NCI-H146 treated with DMSO at 0.1 percent for 48 hours (cell line): ENCODE results near the gene PRR23E.

Source experiments
- DNase-seq: peaks from one replicate; lab custom pipeline; 2025; ENCODE audit not compliant: unreplicated experiment; lab: John Stamatoyannopoulos, UW

The PRR23E gene

GRCh38 chr3:127183931-127184869, 8.7 kb upstream of the PRR23E start:
- DNase-seq, result no peak

- DNase-seq, result no peak
Measured at GRCh38 chr3:127184870-127185216, 8.1 kb upstream of the PRR23E start.

DNA sequence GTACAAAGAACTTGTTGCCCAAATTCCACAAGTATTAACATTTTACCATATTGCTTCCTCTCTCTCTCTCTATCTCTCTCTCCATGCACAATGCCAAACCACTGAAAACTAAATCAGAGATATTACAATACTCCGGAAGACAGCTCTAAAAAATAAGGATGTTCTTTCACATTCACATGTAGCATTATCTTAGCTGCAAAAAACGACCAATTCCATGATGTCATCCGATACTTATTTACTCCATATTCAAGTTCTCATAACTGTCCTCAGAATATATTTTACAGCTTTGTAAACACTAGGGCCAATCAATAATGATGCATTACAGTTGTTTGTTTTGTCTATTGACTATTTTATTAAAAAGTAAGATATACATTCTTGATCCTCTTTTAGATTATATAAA, 7.7 kb upstream of the PRR23E start:
- DNase-seq, result no peak

- no peak for DNase-seq
Measured at GRCh38 chr3:127185962-127186674, 6.8 kb upstream of the PRR23E start.

DNA sequence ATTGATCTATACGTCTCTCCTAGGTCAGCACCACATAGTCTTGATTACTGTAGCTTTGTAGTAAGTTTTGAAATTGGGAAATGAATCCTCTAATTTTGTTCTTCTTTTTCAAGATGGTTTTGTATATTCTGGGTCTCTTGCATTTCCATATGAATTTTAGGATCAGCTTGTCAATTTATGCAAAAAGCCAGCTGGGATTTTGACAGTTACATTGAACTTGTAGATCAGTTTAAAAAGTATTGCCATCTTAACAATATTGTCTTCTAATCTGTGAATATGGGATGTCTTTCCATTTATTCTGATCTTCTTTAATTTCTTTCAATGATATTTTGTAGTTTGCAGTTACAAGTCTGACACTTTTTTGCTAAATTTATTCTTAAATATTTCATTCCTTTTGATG, 5.6 kb upstream of the PRR23E start:
- no peak for DNase-seq

DNA sequence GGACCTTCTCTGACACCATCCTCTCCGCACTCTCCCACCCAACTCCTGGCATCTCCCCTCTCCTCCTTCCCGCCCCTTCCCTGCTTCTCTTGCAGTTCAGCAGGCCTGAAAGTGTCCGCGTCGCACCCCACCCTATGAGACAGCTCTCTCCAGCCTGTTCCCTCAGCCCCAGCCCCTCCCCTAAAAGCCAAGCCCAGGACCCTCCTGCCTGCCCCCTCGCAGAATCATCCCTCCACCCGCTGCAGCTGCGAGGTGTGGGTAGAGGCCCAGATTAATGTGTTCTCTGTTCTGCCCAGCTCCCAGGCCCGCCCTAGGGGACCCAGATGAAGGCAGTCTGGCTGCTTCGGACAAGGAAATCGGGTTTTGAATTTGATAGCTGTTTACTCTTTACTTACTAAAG, 410 bp downstream of the PRR23E start:
- DNase-seq, result no peak

GRCh38 chr3:127193775-127194174, 844 bp downstream of the PRR23E start:
- DNase-seq, result no peak

DNA sequence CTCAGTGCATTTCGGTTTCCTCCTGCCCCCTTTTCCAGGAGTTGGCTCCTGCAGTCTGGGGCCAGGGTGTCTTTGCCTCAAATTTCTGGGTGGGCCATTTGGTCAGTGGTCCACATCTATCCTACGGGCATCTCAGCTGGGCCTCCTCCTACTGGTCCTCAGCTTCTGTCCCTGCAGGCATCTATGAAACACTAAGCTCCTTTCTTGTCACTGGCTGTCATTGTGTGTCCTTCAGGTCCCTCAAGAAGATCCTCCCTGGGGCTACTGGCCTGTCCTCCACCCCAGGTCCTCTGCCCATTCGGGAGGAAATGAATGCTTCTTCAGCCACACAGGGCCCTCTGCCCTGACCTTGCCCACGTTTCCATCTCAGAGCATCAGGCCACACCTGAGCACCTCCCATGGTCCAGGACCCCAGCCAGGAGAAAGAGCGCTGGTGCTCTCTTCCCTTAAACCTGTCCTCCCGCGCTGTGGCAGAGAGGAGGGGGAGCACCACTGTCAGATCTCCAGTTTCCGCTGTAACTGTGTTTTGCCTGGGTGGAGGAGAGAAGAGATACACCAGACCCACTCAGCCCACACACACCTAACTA, 1.8 kb downstream of the PRR23E start:
- no peak for DNase-seq

GRCh38 chr3:127195417-127195816, 2.5 kb downstream of the PRR23E start:
- DNase-seq, result no peak

DNA sequence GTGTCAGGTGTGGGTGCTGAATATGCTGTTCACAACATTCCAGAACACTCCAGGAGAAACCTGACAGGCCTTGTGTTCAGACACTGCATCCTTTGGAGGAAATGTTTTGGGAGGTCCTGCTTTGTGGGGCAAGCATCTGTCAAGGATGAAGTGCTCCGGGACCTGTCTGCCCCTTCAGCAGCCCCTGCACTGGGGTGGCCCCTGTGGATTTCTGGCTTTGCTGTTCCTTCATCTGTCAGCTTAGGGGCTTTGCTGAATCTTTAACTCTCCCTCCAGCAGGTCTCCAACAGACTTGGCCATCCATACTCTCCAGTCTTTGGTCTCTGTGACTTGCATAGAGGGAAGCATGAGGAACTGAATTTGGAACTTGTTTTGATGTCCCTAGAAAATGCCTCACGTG, 3.1 kb downstream of the PRR23E start:
- no peak for DNase-seq

GRCh38 chr3:127196466-127197299, 3.8 kb downstream of the PRR23E start:
- no peak for DNase-seq

- DNase-seq, result no peak
Measured at GRCh38 chr3:127197300-127198189, 4.6 kb downstream of the PRR23E start.

- no peak for DNase-seq
Measured at GRCh38 chr3:127200086-127200691, 7.3 kb downstream of the PRR23E start.

DNA sequence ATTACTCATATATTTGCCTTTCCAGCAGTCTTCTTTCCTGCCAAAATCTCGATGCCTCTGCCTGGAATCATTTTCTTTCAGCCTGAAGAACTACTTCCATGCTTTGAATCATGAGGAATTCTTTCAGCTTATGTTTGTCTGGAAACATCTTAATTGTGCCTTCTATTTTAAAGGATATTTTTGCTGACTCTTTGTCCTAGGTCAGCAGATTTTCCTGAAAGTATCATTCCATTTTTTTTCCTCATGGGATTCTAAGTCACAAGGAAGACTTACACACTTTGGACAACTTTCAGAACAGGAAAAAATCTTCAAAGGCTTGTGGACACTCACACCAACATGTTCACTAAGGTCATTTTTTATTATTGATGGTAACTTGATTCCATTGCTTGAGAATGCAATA, 10.1 kb downstream of the PRR23E start:
- no peak for DNase-seq

GRCh38 chr3:127204841-127205582, 12.1 kb downstream of the PRR23E start:
- no peak for DNase-seq

DNA sequence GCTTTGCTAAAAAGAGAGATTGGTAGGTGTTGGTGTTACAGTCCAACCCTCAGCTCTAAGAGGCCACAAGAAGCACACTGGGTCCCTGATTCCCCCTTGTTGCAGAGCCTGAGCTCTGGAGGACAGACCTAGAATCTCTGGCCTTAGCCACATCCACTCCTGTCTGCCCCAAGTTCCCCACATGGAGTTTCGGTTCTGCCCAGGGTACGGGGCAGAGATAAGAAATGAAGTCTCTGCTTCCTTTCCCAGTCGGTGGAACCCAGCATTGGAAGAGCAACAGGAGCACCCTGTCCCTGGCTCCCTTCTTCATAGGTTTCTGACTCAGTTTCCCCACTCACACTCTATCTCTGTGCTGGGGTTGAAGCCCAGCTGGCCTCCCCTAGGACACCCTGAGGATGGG, 13.2 kb downstream of the PRR23E start:
- DNase-seq, result no peak

DNA sequence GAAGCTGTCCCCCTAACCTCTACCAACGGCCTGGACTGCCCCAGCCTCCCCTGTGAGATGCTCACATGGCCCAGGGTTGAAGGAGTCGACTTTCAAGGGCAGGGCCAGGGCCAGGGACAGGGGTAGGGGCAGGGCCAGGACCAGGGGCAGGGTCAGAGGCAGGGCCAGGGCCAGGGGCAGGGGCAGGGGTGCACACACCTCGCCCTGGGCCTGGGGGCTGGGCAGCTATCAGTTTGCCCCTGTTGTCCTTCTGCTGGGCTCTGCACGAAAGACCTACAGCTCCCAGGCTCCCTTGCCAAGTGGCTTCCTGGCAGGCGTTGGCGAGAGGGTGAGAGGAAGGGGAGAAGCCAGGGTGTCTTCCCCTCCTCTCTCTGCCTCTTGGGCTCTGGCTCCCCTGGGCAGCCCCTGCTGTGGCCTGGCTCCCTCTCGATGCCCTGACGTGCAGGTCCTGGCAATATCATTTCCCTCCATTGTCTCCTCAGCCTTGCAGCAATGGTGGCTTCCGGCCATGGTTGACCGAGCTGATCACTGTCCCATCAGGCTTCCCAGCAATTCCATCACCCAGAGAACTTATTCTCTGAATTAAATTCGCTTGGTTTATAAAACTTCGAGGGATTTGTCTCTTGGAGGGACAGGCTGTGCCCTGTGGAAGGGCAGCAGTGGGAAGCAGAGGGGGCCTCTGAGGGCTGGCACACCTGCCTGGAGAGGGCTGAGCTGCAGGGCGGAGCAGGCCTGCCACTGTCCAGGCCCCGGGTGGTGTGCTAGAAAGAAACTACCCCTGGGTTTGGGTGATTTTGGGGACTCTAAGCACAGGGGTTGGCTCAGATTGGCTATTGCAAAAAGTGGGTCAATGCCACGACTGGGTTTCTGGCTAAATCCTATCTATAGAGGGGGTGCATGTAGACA, 13.9 kb downstream of the PRR23E start:
- no peak for DNase-seq
